Measurements from ENCODE around the gene ASB18.

ASB18 gene

DNA sequence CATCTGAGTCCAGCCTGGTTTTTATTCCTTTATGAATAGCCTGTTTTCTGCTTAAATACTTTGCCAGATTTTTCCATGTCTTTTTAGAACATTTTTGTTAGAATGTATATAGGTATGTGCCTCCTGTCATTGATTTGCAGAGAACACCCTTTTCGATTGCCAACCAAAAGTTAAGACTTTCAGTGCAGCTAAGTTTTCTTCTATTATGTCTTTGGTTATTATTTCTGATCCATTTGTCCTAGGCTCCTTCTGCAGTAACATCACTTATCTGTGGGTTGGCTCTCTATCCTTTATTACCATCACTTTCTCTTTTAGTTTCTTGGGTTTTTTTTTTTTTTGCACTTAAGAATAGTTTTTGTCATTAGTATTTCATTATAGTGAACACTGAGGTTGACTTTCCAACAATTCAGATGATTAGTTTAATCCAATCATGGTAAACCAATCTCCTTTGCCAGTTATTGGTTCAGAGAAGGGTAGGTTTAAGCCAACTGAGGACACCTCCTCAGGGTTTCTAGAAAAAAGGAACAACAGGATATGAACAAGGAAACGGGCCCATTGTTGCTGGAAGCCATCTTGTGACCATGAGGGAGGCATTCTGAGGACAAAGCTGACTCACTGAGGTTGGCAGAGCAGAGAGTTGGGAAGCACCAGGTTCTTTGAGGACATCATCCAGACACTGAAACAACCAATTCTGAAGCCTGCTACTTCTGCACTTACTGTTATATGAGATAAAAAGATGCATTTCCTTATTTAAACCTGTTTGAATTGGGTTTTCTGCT is 58.1 kb downstream of the ASB18 start:
- no peak for DNase-seq

DNA sequence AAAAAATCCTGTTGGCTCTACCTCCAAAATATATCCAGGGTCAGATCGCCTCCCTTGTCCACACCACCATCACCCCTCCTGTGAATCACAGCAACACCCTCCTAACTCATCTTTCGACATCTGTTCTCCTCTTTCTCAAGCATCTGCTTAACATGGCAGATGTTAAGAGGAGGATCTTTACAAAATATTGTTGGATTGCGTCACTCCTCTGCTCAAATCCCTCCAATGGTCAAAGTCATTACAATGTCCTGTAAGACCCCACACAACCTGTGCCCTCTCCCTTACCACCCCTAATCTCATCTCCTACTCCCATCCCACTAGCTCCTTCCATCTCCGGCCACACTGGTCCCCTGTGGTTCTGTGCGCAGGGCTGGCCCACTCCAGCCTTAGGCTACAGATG is 59.3 kb downstream of the ASB18 start:
- no peak for DNase-seq

DNA sequence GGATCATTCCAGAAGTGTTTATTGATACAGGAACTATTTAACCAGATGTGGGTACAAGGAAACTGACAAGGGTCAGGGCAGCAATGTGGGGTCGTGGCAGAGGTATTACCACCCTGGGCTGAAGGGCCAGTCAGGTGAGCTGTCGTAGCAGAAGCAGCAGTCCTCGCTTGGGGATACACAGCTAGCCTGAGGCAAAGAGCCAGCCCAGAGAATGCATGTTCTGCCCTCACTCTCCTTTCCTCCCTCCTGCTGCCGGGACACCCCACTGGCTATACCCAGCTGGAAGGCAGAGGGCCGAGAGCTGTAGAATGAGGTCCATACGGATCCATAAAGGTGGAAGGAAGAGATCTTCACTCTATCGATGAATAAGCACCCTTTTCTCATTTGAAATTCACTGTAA is 63.8 kb downstream of the ASB18 start:
- DNase-seq = no peak

DNA sequence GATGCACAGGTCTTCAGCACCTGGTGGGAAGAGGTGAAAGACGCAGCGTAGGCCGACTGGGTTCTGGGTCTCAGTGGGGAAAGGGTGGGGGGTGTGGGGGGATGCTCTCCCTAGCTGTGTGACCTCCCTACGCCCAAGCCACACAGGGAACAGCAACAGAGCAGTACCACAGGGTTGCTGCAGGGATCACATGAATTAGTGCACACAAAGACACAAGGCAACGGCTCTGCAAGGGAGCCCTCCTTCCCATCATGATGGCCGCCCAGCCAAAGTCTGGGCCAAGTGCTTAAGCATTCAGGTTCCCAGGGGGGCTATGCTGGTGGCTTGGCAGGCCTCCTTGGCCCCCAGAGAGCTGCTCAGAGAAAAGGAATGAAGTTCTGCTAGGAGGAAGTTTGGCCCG is 67.8 kb downstream of the ASB18 start:
- DNase-seq = no peak

DNA sequence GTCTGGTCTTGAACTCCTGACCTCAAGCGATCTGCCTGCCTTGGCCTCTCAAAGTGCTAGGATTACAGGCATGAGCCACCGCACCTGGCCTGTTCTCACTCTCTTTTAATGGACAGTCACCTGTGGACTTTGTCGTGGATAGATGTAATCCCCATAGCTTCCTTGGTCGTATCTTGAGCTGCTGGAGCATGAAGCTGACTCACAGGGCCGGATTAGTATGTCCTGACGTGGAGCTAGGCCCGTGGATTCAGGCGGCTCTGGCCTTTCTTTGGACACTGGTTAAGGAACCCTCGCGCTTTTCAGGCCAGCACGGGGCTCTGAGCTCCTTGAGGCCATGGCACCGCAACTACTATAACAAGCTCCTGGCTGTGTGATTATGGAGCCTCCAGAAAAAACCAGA is 68.5 kb downstream of the ASB18 start:
- no peak for DNase-seq

DNA sequence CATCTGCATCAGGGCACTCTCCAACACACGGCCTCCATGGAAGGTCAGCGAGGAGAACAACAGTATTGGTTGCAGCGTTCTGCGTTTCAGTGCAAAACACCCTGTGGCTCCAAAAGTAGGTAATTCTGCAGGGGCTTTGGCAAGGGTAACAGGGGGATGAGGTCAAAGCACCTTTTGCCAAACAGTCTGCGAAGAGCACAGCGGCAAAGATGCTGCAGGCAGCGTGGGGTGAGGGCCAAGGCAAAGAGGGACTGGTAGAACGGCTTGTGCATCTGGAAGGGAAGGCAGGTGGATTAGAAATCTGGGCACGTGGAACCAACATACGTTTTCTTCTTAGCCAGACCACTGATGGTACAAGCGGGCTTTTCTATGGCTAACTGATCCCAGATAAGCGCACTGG is 69.4 kb downstream of the ASB18 start:
- no peak for DNase-seq

DNA sequence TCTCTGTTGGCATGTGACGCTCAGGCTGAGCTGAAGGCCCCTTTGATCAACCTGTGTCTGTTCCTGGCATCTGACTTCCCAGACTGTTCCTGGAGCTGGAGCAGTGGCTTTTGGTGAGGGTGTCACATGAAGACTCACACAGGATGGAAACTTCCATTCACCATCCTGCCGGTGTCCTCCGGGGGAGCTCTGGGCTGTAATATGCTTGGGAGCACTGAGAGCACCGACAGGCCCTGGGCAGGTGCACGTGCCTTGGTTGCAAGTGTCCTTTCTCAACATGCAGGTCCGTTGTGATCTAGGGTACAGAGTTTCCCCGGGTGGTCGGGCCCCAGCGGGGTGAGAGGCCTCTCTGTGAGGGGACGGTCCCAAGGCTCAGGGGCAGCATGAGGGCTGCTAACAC is 71.2 kb downstream of the ASB18 start:
- no peak for DNase-seq

DNA sequence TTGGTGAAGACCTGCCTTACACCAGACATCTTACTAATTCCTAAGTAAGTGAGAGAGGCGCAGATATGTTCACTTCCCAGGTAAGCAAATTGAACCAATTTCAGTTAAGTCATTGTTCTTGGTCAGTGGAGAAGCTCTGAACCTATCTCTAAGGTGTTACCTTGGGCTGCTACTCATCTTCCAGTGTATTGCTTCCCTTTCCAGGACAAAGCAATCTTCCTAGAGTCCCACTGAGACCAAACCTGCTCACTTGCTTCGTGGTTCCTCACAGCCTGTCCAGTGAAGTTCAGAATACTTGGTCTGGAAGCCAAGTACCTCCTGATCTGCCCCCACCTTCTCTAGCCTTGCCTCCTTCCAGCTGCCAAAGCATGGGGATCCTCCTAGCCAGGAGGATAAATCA is 73.5 kb downstream of the ASB18 start:
- no peak for DNase-seq

DNA sequence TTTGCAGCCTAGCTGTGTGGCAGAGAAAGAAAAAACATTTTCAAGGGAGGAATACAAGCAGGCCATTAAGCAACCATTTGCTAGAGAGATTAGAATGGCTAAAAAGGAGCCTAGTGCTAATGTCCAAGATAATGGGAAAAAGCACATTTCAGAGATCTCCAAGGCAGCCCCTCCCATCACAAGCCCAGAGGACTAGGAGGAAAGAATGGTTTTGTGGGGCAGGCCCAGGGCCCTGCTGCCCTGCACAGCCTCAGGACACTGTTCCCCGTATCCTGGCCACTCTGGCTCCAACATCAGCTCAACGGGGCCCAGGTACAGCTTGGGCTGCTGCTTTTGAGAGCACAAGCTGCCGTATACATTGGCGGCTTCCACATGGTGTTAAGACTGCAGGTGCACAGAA is 79.5 kb downstream of the ASB18 start:
- no peak for DNase-seq

DNA sequence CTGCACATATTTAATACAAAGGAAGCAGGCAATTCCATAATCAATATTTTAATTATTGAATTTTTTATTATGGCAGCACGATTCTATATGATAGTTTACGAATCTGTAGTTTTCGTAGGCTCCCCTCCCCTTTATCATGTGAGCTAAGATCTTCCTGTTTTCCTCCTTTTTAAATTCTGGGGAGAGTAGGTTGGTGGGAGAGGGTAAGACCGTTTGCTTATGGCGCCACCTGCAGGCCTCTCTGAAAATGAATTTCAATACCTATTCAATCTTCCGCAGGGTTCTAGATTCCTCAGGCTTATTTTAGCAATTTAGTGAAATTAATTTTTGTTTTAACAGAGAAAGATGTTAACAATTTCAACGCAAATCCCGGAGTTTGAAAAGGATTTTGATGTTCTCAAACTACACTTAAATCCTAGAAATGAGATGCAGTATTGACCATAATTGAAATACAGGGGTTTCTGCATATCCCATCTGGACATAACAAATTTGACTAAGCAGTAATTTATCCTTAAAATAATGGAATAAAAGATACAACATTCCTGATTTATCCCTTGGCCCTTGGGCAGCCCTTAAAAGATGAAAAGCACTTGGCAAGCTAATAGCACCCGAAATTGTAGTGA is 83.3 kb downstream of the ASB18 start:
- no peak for DNase-seq

DNA sequence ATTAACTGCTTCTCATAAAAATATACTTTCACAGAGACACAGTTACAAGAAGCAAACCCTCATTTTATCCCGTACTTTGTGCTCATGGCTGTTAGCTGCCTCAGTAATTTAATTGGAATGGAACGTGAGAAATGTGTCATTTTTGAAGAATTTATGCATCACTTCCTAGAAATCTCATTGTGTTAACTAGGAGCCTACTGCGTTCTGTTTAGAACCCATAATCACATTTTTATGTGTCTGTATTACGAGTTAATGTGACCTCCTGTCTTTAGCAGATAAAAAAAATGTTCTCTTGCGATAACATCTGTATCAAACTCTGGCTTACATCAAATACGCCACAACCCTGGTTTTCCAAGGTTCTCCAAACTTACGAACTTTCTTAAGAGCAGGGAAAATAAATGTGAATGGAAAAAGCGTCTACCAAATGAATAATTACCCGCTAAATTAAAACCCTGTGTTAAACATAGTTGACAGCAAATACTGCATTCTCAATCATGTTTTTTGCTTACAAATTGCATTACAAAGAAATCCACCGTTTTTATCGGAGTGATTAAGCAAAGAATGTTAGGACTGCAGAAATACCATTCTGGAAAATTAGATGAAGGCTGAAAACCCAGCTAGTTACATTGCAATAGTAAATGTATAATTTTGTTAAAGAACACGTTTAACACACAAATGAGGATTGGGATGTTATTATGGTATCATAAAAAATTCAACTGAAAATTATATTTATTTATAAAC is 84.0 kb downstream of the ASB18 start:
- DNase-seq = no peak

DNA sequence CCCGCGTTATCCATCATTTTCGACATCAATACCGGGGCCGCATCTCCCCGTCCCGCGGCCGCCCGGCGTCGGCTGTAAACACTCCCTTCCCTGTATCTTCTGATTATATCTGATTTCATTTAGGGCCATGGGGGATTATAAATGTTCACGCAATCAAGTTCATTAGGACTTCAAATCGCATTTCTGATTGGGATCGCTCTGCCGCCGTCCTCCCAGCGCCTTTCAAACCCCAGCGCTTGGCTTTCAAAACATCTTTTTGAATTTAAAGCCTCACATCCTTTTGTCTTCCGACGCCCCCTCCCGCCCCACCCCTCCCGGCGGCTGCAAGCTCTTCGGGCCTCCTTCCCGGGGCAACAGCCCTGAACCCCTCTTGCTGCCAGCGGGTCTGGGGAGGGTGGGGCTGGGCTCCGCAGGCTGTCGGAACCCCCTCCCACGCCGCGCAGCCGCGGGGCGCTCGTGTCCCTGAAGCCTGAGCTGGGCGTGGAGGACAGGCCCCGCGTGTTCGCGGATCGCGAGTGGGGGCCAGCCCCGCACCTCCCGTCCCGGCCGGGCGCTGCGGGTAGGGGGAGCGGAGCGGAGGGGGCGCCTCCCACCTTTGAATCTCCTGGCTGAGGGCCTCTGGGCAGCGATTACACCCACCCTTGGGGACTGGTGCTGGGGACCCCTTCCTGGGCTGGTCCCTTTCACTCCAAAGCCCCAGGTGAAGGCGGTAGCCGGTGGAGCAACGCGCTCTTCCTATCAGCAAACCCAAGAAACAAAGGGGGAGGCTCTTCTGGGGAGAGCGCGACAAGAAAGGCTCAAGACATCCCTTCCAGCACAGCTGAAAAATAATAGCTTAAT is 84.8 kb downstream of the ASB18 start:
- DNase-seq = no peak

DNA sequence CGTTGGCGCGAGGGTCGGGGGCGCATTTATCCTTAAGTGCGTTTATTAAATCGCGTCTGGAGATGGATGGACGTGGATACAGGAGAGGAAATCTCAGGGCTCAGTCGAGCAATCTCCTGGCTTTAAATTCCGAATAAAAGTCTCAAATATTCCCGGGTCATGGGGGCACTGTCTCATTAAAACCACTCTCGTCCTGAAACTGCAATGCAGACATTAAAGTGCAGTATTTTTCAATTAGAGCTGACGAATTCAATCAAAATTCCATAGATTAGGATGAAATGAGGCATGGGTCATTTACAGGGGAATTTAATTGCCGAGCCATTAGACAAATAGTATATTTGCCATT is 85.3 kb downstream of the ASB18 start:
- DNase-seq = no peak

DNA sequence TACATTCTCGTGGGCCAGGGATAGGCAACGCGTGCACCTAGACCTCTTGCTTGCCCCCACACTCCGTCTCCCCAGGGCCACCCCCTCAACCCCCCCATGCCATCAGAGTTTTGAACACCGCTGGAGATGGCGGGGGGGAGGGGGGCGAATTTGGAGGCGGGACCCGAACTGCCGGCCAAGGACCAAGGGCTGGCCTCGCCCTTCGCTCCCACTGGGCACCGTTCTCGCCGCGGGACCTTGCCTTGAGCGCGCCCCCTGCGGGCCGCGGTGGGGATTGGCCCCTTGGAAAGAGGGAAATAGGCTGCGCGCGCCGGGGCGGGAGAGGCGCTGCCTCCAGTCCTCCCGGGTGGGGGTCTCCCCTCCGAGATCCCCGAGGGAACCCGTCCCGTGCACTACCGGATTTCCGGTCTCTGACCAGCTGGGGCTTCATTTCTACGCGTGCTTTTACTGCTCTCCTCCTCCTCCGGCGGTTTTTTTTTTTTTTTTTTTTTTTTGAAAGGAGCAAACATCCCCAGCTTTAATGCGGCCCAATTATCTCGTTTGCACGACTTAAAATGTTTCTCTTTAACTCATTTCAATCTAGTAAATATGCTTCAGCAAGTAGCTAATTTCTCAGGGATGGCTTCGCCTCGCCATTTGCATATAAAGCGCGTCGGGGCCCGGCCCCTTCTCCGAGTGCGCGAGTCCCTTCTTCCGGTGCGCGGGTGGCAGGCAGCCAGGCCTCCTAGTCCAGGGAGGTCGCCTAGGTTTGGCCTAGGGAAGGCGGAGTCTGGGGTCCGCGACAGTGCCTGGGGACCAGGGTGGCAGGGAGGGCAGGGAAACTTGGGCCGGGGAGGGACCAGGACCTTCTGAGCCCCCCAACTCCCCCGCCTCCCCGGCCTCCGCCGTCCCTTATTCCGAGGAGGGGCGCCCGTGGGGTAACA is 86.0 kb downstream of the ASB18 start:
- no peak for DNase-seq

DNA sequence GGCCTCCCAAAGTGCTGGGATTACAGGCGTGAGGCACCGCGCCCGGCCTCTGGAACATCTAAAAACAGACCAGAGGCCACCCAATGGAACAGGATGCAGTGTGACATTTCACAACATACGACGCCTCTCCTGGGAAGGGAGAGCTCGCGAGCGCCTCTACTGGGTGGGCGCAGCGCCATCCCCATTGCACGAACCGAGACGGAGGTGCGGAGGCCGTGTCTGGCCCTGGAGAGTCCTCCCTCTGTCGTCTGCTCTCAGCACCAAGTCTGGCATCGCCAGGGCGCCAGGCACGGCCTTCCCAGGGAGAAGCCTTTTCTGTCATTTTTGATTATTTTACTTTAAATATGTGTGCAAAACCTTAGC is 86.6 kb downstream of the ASB18 start:
- no peak for DNase-seq

DNA sequence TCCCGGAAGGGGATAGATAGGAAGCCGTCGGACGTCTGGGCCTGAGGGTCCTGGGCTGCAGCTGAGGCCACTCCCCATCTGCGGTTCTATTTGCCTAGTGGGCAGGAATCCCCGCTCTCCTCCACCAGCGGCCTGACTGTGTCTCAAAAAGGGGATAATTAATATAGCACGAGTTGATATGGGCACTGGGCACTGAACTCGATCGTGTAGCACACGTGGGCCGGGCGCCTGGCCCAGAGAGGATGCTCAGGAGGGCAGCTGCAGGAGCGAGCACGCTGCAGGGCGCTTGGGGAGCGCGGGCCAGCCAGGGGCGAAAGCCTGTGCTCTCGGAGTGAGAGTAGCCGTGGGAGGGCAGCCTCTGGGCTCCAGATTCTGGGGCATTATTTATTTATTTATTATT is 87.3 kb downstream of the ASB18 start:
- no peak for DNase-seq

DNA sequence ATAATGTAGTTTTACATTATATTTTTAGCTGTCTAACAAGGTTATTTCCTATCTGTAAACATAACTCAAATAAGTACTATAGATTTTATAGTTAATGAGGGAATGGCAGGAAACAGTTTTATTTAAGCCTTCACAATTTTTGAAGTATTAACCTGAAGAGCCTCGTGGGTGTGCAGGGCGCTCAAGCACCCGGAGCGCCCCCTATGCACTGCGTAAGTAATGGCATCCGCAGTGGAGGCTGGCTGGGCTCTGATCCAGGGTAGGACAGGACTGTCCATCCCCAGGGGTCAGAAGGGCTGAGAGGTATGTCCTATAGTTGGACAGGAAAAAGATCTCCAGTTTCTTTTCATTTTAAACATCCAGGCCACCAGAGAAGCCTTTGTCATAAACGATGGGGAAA is 87.8 kb downstream of the ASB18 start:
- no peak for DNase-seq

DNA sequence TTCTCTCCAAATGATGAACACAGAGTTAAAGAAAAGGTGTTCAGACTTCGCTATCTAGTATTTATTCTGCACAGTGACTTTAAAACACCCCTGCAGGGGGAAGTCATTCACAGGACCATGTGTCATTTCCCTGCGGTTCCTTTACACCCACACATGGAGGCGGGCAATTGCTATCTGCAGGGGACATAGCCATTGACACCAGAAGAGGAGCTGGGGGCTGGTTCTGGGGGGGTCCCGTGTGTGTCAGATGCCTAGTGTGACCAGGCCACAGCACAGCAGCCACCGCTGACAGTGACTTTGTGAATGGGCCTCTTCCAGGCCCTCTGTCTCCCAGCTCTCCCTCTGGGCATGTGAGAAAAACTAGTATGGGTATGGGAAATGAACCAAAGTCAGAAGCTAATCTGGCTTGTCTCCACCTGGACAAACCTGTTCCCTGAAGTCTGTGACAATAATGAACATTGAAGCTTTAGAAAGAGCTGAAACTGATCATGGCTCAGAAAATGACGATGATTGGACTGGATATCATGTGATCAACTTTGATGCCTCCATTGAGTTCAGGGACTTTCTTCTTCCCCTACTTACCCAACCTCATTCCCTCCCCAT is 88.6 kb downstream of the ASB18 start:
- no peak for DNase-seq

DNA sequence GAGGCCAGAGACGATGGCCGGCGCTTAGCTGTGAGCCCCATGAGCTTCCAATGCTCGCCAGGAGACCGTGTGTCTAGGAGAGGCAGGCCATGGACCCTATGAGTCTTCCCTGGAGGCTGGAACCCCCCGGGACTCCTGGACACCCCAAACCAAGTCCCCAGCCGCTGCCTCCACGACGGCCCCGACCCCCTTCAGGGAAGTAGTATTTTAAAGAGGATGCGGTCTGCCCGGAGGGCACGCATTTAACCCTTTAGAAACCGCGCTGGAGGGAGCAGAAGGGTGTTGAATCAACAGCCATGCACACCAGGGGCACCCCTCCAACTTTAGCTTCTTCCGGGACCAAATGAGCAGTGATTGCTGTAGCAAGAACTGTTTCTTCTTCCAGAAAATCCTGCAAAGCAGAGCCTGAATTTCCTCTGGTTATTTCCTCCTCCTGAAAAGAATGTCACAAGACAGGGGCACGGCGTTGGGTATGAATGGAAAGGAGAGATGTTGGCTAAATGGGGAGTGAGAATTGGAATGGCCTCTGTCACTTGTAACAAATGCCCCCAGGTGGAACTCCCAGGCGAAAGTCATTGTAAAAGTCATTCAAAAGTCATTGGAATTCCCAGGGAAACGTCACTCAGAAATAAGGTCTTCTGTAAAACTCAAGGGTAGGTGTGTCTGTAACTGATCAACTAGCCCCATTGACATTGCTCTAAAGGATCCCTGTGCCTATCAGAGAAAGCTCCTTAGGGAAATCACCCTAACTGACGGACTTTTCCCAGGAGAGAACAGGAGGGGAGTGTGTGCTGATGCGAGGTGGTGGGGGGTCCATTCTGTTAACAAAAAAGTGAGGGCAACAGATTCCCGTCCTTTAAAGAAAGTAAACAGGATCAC is 90.2 kb downstream of the ASB18 start:
- DNase-seq = no peak

DNA sequence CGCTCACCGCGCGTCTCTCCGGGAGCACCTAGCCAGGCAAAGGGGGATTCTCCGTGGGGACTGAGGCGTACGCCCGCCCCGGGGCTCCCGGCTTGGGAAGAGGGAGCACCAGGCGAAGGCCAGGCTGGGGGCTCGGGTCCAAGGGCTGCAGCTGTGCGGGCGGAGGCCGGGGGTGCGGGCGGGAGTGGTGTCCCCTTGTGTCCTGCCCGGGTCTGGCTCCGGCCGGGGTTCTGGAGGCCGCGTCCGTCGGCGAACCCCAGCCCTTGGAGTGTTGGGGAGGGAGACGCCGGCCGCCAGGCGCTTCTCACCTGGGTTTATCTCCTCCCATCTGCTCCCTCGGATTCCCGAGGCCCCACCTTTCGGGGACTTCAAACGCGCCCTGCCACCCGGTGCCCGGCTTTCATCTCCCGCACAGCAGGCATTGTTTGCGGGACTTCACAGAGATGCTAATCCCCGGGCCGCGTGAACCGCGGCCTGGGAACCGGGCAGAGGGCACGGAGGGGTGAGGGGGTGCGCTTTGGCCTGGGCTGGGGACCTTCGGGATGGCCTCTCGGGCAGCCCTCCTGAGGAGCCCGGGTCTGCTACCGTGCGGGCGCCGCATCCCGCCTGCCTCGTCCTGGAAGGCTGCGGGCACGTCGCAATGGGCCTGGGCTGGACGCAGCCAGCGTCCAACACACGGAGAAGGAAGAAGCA is 91.0 kb downstream of the ASB18 start:
- DNase-seq = no peak

Measured in activated naive CD4-positive, alpha-beta T cell (primary cell).